NCI-H2227 (cell line): ENCODE data around the gene NOP9.

Experiments
- DNase-seq: peaks from one replicate; lab custom pipeline; 2025; ENCODE audit not compliant: unreplicated experiment; lab: John Stamatoyannopoulos, UW

NOP9 gene

DNA sequence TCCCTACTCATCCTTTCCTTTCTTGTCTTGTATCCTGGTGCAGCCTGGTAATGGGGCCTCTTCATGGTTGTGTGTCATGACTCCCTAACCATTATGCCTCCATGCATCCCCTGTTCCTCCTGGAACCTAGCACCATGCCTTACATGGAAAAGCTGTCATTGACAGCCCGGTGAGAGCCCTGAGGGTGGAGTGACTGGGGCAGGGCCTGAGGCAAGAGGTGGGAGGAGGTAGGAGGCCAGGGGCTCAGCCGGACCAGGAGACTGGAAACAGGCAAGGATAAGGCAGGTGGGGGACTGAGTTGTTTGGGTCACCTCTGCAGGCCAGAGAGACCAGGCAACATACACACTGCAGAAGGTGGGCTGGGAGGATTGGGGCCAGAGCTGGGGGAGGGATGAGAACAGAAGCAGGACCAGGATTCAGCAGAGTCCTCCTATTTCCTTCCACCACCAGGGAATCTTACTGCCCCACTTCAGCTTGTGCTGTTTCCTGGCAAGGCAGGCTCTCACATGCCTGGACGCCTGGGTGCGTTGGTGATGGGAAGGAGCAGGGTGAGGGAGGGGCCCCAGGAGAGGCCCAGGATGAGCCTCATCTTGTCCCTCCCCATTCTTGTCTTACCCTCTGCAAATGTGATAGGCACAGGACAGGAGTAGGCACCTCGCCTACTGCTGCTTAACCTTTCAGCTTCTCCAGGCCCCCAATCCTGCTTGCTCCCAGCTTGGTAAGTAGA is 10.1 kb downstream of the NOP9 start, which contains the start of gene LTB4R2:
Gene LTB4R2 (plus strand): TSS at position 603 of the 727 bp plus-strand sequence. CDS start 525 bp downstream, outside the sequence.
- no peak for DNase-seq

DNA sequence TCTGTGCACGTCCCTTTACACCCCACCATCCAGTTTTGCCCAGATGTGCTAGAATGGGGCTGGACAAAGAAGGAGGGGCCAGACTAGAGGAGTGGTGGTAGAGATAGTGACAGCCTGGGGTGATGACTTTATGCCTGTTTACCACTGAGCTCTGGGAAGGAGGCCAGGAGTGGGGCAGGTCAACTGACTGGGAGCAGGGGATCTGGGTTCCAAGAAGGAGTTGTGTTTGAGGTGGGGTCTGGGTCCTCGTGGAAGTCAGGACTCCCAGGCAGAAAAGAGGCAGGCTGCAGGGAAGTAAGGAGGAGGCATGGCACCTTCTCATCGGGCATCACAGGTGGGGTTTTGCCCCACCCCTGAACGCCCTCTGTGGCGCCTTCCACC is 10.6 kb downstream of the NOP9 start:
- no peak for DNase-seq

DNA sequence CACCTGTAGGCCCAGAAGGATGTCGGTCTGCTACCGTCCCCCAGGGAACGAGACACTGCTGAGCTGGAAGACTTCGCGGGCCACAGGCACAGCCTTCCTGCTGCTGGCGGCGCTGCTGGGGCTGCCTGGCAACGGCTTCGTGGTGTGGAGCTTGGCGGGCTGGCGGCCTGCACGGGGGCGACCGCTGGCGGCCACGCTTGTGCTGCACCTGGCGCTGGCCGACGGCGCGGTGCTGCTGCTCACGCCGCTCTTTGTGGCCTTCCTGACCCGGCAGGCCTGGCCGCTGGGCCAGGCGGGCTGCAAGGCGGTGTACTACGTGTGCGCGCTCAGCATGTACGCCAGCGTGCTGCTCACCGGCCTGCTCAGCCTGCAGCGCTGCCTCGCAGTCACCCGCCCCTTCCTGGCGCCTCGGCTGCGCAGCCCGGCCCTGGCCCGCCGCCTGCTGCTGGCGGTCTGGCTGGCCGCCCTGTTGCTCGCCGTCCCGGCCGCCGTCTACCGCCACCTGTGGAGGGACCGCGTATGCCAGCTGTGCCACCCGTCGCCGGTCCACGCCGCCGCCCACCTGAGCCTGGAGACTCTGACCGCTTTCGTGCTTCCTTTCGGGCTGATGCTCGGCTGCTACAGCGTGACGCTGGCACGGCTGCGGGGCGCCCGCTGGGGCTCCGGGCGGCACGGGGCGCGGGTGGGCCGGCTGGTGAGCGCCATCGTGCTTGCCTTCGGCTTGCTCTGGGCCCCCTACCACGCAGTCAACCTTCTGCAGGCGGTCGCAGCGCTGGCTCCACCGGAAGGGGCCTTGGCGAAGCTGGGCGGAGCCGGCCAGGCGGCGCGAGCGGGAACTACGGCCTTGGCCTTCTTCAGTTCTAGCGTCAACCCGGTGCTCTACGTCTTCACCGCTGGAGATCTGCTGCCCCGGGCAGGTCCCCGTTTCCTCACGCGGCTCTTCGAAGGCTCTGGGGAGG is 11.3 kb downstream of the NOP9 start, which contains the start of gene LTB4R:
Gene LTB4R (plus strand): TSS at position 857 of the 959 bp plus-strand sequence. CDS start 4,150 bp downstream, outside the sequence.
- no peak for DNase-seq

DNA sequence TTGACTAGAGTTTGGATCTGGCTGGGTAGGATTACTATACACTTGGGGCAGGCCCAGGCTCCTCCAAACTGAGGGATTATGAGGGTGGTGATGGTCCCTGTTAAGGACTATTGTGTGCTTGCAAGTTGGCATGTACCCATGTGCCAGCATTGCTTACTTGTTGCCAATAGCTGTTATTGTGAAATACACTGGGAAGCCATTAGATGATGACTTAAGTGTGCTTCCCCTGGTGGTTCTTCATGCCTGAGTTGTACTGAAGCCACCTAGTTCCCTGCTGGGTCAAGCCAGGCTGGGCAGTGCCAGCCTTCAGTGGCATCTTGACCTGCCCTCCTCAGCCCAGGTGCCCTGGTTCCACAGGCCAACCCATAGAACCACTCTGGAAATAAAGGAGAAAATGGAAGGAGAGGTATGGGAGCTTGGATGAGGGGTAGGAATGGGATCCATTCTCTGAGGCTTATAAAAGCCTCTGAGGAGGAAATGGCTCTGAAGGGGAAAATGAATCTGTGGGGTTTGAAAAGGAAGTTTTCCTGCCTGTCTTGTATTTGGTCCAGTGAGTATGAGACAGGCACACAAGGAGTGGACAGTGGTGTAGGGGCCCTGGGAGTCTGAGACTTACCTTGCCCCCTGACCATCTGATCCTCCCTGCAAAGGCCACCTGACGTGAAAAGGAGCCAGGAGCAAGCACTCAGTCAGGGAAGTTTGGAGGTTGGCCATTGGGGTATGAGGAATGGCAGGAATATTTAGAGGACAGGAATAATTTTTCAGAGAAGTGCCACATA is 12.4 kb downstream of the NOP9 start:
- no peak for DNase-seq

DNA sequence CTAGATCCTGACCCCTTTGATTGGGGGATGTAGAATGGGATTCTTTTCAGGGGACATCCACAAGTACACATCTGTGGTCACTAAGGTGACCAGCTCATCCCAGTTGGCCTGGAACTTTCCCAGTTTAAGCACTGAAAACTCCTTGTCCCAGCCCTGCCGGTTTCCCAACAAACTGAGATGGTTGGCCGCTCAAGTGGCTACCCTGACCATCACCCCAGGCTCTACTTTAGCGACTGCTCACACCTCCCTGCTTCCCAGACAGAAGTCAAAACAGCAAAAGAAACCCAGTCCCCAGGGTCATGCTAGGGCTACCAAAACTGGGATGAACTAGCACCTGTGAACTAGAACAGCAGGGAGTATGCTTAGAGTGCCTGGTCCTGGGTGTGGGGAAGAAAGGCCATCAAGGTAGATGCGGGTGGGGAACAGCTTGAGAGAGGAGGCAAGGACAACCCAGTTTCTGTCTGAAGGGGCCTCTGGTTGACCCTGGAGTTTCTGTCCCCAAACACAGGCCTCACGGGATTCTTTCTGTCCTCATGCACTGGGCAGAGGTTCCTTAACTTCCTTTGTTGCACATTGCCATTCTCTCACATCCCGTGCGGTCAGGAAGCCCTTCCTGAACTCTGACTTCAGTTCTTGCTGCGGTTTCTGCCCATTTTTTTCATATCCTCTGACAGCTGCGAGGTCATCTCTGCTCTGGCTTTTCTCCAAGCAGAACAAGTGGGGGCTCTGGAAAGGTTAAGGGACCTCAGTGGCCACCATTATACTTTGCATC is 13.3 kb downstream of the NOP9 start:
- no peak for DNase-seq

DNA sequence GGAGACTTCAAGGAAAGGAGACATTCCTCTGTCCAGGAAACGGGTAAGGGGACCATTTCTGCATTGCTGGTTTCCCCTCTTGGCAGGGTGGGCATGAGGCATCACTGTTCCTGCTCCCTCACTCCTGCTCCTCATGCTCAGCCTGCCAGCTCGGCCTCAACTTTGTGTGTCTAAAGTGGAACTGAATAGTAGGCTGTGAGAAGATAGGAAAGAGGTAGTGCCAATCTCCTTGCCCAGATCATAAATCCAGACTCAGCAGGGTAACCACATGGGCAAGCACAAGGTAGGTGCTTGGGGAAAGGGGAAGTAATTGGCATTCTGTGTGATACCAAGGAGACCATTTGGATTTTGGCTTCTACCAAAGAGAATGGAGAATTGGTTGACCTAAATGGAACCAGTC is 14.3 kb downstream of the NOP9 start:
- DNase-seq, result no peak

DNA sequence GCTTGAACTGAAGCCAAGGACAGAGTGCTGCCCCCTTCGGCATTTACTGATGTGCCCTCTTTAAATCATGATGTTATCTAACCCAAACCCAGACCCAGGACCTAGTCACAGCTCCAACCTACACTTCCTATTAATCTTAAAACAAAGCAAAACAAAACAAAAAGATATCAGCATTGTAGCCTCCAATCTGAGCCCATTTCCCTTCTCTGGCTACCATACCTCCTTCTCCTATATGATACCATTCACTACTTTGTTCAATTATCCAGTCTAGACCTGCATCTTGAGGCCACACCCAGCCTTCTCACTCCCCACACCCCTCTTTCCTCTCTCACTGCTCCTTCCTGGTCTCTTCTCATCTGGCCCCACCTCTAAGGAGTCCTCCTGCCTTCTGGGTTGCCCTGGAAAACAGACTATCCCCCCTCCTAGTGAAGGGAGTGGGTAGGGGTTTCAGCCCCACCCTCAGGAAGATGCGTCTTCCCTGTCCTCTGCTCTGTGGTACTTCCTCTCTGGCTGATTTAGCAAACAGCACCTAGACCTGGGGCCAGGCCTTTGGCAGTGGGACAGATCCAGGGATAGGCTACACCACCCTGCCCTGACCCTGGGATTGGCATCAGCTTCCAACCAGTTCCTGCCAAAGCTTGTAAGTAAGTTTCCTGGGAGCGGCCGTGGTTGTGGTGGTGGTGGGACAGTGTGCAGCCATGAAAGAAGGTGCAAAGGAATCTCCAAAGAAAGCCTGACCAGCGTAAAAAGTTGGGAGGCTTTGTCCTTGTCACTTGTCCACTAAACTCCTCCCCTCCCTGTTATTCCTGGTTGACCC is 14.9 kb downstream of the NOP9 start:
- no peak for DNase-seq

DNA sequence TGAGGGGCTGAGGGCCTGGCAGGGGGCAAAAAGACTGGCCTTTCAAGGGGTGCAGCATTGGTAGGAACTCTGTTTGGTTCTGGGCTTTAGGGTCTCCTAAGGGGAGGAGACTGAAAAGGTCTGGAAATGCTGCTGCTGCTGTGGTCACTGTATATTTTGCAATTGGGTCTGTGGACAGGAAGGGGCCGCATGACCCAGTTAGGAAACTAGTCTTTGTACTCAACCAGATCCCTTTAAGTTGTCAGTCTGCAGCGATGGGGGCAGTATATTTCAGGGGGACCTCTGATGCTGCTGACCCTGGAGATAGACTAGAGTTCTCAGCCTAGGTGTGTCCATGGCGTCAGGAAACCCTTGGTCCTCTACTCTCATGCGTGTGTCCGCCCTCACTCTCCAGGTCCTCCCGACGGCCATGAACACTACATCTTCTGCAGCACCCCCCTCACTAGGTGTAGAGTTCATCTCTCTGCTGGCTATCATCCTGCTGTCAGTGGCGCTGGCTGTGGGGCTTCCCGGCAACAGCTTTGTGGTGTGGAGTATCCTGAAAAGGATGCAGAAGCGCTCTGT is 15.7 kb downstream of the NOP9 start:
- DNase-seq, result no peak

DNA sequence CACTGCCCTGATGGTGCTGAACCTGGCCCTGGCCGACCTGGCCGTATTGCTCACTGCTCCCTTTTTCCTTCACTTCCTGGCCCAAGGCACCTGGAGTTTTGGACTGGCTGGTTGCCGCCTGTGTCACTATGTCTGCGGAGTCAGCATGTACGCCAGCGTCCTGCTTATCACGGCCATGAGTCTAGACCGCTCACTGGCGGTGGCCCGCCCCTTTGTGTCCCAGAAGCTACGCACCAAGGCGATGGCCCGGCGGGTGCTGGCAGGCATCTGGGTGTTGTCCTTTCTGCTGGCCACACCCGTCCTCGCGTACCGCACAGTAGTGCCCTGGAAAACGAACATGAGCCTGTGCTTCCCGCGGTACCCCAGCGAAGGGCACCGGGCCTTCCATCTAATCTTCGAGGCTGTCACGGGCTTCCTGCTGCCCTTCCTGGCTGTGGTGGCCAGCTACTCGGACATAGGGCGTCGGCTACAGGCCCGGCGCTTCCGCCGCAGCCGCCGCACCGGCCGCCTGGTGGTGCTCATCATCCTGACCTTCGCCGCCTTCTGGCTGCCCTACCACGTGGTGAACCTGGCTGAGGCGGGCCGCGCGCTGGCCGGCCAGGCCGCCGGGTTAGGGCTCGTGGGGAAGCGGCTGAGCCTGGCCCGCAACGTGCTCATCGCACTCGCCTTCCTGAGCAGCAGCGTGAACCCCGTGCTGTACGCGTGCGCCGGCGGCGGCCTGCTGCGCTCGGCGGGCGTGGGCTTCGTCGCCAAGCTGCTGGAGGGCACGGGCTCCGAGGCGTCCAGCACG is 16.4 kb downstream of the NOP9 start:
- no peak for DNase-seq

DNA sequence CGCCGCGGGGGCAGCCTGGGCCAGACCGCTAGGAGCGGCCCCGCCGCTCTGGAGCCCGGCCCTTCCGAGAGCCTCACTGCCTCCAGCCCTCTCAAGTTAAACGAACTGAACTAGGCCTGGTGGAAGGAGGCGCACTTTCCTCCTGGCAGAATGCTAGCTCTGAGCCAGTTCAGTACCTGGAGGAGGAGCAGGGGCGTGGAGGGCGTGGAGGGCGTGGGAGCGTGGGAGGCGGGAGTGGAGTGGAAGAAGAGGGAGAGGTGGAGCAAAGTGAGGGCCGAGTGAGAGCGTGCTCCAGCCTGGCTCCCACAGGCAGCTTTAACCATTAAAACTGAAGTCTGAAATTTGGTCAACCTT is 16.9 kb downstream of the NOP9 start:
- DNase-seq, result no peak

DNA sequence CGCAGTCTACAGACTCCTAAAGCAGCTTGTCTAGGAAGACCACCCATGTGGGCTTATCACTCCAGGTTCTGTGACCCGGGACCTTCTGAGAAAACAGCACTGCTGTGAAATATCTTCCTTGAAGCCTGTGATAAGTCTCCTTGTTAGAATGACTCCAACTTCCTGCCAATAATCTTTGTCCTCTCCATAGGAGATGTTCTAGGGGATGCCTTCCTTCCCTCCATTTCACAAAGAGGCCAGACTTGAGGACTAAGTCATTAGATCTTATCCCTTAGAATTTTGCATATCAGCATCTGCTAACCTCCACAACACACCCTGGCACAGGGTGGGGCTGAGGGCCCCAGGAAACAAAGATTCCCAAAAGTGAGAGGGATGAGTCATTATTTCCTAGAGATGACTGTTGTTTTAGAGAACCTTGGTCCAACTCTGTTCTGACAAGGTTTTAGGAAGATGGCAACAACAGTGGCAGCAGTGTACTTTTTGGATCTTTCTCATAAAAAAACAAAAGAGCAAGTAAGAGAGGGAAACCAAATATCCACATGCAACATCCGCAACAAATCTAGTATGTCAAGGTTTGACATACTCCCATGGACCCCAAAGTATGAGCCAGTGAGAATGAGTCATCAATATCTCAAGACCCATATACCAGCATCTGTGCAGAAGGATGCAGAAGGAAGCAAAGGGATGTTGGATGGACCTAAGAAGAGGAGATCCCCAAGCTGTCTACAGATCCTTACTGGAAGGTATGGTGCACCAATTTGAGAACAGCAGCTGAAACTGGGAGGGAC is 17.7 kb downstream of the NOP9 start:
- DNase-seq, result no peak

DNA sequence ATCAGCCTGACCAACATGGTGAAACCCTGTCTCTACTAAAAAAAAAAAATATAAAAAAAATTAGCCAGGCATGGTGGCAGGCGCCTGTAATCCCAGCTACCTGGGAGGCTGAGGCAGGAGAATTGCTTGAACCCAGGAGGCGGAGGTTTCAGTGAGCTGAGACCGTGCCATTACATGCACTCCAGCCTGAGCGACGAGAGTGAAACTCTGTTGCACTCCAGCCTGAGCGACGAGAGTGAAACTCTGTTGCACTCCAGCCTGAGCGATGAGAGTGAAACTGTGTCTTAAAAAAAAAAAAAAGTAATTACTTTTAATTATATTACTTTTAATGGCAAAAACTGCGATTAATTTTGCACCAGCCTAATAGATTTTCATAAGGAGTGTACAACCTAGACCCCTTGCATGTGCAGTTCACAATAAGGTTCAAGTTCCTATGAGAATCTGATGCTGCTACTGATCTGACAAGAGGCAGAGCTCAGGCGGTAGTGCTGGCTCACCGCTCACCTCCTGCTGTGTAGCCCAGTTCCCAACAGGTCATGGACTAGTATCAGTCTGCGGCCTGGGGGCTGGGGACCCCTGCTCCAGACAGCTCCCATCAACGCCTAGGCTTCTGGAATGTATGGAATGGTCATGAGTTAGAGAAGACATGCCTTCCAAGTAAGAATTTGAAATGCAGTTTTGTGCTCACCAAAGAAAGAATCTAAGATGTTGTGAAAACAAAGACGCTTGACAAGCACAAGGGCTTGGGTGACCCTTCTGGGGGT is 21.7 kb downstream of the NOP9 start:
- no peak for DNase-seq

DNA sequence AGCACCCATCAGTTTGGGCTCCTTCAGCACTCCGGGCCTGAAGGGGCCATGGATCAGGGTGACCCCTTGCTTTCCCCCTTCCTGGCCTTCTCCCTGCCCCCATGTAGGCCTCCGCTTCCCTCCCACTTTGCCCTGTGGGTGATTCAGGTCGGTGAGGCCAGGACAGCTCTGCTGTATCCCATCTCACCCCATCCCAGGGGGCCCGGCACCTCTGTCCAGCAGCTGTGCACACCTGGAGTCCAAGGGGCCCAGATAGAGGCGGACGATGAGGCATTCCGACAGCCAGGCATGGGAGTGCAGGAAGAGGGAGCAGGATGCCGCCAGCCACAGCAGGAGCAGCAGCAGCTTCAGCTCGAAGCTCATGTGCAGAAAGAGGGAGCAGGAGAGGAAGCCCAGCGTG is 23.0 kb downstream of the NOP9 start:
- no peak for DNase-seq

DNA sequence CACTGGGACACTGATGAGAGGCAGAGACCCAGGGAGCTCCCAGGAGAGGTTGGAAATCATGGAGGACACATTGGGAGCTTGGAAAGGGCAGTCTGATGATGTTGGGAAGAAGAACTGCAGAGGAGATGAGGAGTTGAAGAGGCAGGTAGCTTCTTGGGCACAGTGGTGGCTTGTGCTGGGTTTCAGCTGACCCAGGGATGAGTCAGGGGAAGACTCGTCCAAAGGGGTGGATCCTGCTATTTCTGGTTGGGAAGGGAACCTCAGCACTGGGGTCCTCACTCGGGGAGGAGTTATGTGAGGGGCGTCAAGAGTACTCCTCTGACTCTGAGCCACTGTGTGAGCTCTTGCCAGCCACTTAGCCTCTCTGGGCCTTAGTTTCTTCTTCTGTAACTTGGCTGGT is 23.7 kb downstream of the NOP9 start:
- no peak for DNase-seq

DNA sequence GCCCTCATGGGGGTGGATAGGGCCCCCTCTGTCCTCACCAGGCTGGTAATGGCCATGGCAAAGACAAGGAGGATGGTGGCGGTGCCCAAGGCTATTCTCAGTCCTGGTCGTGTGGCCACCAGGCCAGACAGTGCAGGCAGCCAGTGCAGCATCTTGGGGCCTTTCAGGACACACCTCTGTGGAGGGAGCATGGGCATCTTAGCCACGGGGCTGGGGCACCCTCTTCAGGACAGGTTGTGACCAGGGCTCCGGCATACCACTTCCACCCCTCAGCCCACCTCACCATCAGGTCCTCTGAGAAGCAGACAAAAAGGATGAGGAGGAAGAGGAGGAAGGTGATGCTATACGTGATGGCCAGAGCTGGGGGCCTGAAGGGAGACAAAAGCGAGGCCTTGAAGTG is 24.4 kb downstream of the NOP9 start:
- no peak for DNase-seq

DNA sequence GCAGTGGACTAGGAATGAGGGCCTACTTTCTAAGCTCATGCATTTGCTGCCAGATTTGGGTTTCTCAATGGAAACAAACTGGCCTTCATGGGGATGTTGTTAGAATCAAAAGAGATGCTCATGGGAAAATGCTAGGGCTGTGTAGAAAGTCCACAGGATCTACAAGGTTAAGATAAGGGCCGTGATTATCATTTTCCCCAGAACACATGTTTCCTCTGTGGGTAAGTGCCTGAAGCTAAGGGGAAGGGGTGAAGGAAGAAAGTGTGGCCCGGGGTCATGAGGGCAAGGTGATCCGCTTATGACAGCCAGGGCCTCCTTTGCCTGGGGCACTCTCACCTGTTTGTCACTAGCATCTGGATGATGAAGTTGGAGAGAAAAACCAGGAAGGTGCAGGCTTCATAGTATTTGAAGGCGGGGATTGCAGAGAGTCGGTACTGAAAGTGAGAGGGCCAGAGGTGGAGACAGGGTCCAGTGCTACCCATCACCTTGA is 25.4 kb downstream of the NOP9 start:
- no peak for DNase-seq

DNA sequence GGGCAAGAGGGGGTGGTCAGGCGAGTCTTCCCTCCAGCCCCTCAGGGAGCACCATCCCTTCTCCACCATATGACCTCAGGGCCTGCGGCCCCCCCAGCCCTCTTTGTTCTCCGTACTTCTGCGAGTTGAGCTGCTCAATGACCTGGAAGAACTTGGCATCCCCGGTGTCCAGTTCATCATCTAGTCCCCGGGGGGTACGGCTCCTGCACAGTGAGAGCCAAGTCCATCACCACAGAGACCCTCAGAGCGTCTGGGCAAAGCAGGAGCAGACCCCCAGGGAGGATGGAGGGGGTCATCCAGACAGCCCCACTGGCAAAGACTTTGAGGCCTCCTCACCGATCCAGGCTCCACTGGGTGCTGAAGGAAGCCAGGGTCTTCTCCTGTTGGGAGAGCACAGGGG is 26.3 kb downstream of the NOP9 start:
- DNase-seq, result no peak
